Tibial nerve (tissue), 4 donors: ENCODE data around the gene TSPYL4.

Experiments
- CTCF ChIP-seq, 5 experiments: fragments of 200-600 bp in 3 of 5; fragments of 450-650 bp in 2 of 5; sonication (generic) in 3 of 5; IDR thresholded peaks; one replicate each; pipeline ENCODE4 v1.5.1; 2016 to 2019; ENCODE audit warnings: antibody characterized with exemption in 5 of 5, mild to moderate bottlenecking in 3 of 5, moderate library complexity in 2 of 5
- EP300 ChIP-seq, 2 donors: sonication (generic); formaldehyde crosslinking; IDR thresholded peaks; one replicate each; pipeline ENCODE4 v1.6.1; 2017; ENCODE audit warnings: antibody characterized with exemption in 2 of 2, mild to moderate bottlenecking in 1 of 2
- POLR2A ChIP-seq, 2 donors: fragments of 450-650 bp; IDR thresholded peaks; one replicate each; pipeline ENCODE4 v1.6.1; 2017; ENCODE audit warnings: antibody characterized with exemption in 2 of 2, mild to moderate bottlenecking in 2 of 2, moderate library complexity in 2 of 2

DNA sequence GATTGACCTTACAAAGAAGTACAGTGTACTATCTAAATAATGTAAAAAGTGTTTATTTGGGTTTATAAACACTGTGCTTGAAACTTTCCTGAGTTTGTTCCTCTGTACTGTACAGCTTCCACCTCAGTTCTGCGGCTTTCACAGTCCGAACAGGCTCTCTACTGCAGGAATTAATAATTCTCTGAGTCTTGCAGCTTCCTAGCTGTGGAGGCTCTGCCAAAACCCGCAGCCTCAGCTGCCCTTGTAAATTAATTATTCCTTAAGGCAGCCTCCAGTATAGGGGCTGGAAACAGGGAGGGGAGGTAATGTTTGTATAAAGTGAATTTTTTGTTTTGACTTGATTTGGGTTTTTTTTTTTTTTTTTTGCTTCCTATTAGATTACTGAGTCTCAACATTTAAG lies 19.2 kb downstream of the TSPYL4 start:
- TF ChIP-seq POLR2A (IDR thresholded peaks at IDR 0.05) (no peak), EP300 (IDR thresholded peaks at IDR 0.05) (no peak), CTCF (IDR thresholded peaks at IDR 0.05) (no peak)
